ENCODE data around the gene B4GALT4. TPM values are rescaled to one million over a fixed set of nuclear protein-coding genes. Genes with fewer than 3 reads are reported as not detected.

The B4GALT4 gene
- total and polyA plus RNA-seq, 12 donors: 9.0 to 23.2 (median 11.6) TPM

- DNase-seq (no peak), ATAC-seq (no peak)
- no peaks in the 10 kb centered on the region for H3K9me3 ChIP-seq
- H3K27ac ChIP-seq: no peak overlapping the region
- intact Hi-C loops (cut with DNase I): loop anchor here in 1 of 10 donors (10.0 kb wide), 1 partner anchor 424 kb away; no protein-coding TSS in a partner anchor
- H3K36me3 ChIP-seq: no peaks in the 10 kb centered on the region
- 72 to 78% methylated on average over 6 of the region's 6 CpGs for WGBS, 2 donors
- TF ChIP-seq, protein P1, sequence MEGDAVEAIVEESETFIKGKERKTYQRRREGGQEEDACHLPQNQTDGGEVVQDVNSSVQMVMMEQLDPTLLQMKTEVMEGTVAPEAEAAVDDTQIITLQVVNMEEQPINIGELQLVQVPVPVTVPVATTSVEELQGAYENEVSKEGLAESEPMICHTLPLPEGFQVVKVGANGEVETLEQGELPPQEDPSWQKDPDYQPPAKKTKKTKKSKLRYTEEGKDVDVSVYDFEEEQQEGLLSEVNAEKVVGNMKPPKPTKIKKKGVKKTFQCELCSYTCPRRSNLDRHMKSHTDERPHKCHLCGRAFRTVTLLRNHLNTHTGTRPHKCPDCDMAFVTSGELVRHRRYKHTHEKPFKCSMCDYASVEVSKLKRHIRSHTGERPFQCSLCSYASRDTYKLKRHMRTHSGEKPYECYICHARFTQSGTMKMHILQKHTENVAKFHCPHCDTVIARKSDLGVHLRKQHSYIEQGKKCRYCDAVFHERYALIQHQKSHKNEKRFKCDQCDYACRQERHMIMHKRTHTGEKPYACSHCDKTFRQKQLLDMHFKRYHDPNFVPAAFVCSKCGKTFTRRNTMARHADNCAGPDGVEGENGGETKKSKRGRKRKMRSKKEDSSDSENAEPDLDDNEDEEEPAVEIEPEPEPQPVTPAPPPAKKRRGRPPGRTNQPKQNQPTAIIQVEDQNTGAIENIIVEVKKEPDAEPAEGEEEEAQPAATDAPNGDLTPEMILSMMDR (IDR thresholded peaks at IDR 0.05): no peak
- no peaks in the 10 kb centered on the region for H3K27me3 ChIP-seq
- H3K4me1 ChIP-seq: peaks cover 0 to 17% (median 6%) of the 10 kb centered on the region in 9 donors
- H3K4me3 ChIP-seq: no peak overlapping the region
Observed at GRCh38 chr3:119261055-119261454, 20.4 kb upstream of the B4GALT4 start.

DNA sequence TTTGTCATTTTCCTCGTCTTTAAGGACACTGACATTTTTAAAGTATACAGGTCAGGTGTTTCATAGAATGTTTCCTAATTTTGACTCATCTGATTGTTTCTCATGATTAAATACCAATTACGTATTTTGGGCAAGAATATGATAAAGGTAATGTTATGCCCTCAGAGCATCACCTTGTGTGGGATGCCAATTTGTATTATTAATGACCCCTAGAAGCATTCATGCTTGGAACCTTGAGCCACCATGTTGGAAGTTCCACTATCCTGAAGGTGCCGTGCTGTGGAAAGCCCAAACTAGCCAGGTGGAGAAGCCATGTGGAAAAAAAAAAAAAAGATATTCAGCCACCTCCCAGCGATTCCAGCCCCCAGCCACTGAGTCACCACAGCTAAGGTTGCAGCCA, 19.1 kb upstream of the B4GALT4 start:
- intact Hi-C loops (cut with DNase I): loop anchor here in 1 of 10 donors (10.0 kb wide), 1 partner anchor 425 kb away; no protein-coding TSS in a partner anchor
- TF ChIP-seq, protein P1 (IDR thresholded peaks at IDR 0.05): no peak
- ATAC-seq (no peak), DNase-seq (no peak)
- Histone ChIP-seq H3K27me3 (no peaks in the 10 kb centered on the region), H3K4me1 (peaks cover 0 to 17% (median 6%) of the 10 kb centered on the region in 9 donors), H3K4me3 (no peak overlapping the region), H3K27ac (no peak overlapping the region), H3K9me3 (no peaks in the 10 kb centered on the region), H3K36me3 (no peaks in the 10 kb centered on the region)
- 97% methylated on average over 4 of the region's 4 CpGs for WGBS, 2 donors

- DNase-seq (no peak), ATAC-seq (peak in 2 of 8 donors; percentile 47 to 50)
- intact Hi-C loops (cut with DNase I): no loop called here
- H3K4me1 ChIP-seq: peaks cover 0 to 21% (median 6%) of the 10 kb centered on the region in 9 donors
- no peak overlapping the region for H3K27ac ChIP-seq
- TF ChIP-seq, protein P1 (IDR thresholded peaks at IDR 0.05): no peak
- H3K4me3 ChIP-seq: no peak overlapping the region
- 31 to 43% methylated on average over 1 of the region's 1 CpG for WGBS, 2 donors
- H3K36me3 ChIP-seq: no peaks in the 10 kb centered on the region
- H3K9me3 ChIP-seq: no peaks in the 10 kb centered on the region
- no peaks in the 10 kb centered on the region for H3K27me3 ChIP-seq
Observed at GRCh38 chr3:119258915-119259314, 18.2 kb upstream of the B4GALT4 start.

DNA sequence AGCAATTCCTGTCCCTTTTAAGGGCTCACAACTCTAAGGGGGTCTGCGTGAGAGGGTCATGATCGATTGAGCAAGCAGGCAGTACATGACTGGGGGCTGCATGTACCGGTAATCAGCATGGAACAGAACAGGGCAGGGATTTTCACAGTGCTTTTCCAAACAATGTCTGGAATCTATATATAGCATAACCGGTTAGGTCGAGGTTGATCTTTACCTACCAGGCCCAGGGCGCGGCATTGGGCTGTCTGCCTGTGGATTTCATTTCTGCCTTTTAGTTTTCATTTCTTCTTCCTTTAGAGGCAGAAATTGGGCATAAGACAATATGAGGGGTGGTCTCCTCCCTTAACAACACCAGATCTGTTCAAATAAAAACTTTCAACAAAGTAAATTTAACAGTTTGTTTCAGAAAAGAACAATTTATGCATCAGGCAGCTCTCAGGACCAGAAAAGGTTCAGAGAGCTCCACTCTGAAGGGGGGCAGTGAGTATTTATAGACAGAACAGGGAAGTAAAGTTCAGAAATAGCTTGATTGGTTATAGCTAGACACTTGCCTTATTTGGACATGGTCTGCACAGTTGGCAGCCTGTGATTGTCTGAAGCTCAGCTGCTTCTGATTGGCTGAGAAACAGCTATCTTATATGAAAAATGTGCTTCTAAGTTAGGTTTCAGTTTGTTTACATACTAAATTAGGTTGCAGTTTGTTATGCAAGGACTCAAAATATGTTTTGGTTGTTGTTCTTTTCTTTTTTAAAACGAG, 17.2 kb upstream of the B4GALT4 start:
- no peaks in the 10 kb centered on the region for H3K9me3 ChIP-seq
- H3K27me3 ChIP-seq: no peaks in the 10 kb centered on the region
- TF ChIP-seq, protein P1 (IDR thresholded peaks at IDR 0.05): no peak
- peak overlapping the region in 4 of 10 donors; percentile 2 to 59 (median 14) for H3K27ac ChIP-seq
- no peaks in the 10 kb centered on the region for H3K36me3 ChIP-seq
- ATAC-seq: peak in 7 of 8 donors; percentile 75 to 95 (median 79)
- no peak for DNase-seq
- no peak overlapping the region for H3K4me3 ChIP-seq
- intact Hi-C loops (cut with DNase I): no loop called here
- peaks cover 0 to 23% (median 6%) of the 10 kb centered on the region in 9 donors for H3K4me1 ChIP-seq
- 77 to 87% methylated on average over 8 of the region's 8 CpGs for WGBS, 2 donors

Data from heart right ventricle (tissue), 16 donors.